Sigmoid colon (tissue), 4 donors: ENCODE measurements around the gene TWF2.

ENCODE experiments used
- EP300 ChIP-seq, 4 donors: sonication (generic); formaldehyde crosslinking; IDR thresholded peaks; one replicate each; pipeline ENCODE4 v1.6.1; 2017; ENCODE audit warnings: antibody characterized with exemption in 4 of 4
- POLR2AphosphoS5 ChIP-seq, 4 donors: sonication (generic); formaldehyde crosslinking; IDR thresholded peaks; one replicate each; pipeline ENCODE4 v1.6.1; 2017; ENCODE audit warnings: antibody characterized with exemption in 4 of 4
- TF ChIP-seq, protein P1 (sequence below), 4 experiments: fragments of 450-650 bp in 3 of 4; fragments of 200-600 bp in 1 of 4; IDR thresholded peaks; one replicate each; pipeline ENCODE4 v1.5.1; 2016 to 2019; ENCODE audit warnings: antibody characterized with exemption in 4 of 4, mild to moderate bottlenecking in 3 of 4, moderate library complexity in 2 of 4

DNA sequence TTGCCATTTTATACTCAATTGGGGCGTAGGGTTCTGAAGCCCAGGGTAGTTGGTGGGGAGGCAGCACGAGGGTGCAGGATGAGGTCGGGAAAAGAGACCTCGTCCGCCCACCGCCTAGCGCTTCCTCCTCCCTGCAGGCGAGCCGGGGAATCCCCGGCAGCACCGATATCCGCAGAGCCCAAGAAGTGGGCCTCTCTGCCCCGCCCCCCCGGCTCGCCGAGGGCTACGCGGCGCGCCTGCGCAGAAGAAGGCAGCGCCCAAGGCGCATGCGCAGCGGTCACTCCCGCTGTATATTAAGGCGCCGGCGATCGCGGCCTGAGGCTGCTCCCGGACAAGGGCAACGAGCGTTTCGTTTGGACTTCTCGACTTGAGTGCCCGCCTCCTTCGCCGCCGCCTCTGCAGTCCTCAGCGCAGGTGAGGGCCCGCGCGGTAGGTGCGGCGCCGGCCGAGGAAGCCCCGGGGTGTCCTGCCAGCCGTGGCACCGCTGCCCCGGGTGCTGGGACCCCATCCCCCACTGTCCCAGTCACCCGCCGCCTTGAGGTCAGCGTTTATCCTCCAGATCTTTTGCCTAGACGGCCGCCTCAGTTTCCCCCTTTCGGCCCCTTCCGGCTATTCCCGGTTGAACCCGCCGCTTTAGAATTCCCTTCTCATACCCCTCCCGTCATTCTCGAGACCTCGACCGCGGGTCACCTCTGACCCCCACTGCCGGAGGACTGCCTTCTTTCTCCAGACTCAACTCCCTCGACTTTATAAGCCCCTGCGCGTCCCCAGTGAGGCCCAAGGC, 40.9 kb downstream of the TWF2 start, which contains the start of gene ALAS1:
- TF ChIP-seq POLR2AphosphoS5 (IDR thresholded peaks at IDR 0.05) (peak; percentile 83 to 95 (median 92)), EP300 (IDR thresholded peaks at IDR 0.05) (no peak)
- TF ChIP-seq, protein P1, sequence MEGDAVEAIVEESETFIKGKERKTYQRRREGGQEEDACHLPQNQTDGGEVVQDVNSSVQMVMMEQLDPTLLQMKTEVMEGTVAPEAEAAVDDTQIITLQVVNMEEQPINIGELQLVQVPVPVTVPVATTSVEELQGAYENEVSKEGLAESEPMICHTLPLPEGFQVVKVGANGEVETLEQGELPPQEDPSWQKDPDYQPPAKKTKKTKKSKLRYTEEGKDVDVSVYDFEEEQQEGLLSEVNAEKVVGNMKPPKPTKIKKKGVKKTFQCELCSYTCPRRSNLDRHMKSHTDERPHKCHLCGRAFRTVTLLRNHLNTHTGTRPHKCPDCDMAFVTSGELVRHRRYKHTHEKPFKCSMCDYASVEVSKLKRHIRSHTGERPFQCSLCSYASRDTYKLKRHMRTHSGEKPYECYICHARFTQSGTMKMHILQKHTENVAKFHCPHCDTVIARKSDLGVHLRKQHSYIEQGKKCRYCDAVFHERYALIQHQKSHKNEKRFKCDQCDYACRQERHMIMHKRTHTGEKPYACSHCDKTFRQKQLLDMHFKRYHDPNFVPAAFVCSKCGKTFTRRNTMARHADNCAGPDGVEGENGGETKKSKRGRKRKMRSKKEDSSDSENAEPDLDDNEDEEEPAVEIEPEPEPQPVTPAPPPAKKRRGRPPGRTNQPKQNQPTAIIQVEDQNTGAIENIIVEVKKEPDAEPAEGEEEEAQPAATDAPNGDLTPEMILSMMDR (IDR thresholded peaks at IDR 0.05): peak; percentile 29 to 54 (median 33)
